Measurements from ENCODE around the gene SPATC1L.

The SPATC1L gene

DNA sequence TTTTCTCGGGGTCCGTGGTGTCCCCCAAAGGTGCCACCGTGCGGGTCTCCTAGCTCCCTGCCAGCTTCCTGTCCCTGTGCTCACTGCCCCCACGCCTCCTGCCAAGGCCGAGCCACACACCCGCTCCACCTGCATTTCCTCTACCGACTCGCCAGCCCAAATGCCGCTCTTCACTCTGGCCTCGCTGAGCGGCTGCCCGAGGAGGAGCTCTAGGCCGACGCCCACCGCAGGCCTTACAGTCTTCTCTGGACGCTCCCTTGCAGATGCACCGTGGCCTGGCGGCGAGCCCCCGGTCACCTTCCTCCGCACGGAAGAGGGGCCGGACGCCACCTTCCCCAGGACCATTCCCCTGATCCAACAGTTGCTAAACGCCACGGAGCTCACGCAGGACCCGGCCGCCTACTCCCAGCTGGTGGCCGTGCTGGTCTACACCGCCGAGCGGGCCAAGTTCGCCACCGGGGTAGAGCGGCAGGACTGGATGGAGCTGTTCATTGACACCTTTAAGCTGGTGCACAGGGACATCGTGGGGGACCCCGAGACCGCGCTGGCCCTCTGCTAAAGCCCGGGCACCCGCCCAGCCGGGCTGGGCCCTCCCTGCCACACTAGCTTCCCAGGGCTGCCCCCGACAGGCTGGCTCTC lies 55.2 kb downstream of the SPATC1L start:
- no peak for DNase-seq (ENCODE audit: low read depth)
- TF ChIP-seq, protein P1, sequence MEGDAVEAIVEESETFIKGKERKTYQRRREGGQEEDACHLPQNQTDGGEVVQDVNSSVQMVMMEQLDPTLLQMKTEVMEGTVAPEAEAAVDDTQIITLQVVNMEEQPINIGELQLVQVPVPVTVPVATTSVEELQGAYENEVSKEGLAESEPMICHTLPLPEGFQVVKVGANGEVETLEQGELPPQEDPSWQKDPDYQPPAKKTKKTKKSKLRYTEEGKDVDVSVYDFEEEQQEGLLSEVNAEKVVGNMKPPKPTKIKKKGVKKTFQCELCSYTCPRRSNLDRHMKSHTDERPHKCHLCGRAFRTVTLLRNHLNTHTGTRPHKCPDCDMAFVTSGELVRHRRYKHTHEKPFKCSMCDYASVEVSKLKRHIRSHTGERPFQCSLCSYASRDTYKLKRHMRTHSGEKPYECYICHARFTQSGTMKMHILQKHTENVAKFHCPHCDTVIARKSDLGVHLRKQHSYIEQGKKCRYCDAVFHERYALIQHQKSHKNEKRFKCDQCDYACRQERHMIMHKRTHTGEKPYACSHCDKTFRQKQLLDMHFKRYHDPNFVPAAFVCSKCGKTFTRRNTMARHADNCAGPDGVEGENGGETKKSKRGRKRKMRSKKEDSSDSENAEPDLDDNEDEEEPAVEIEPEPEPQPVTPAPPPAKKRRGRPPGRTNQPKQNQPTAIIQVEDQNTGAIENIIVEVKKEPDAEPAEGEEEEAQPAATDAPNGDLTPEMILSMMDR (IDR thresholded peaks at IDR 0.05; ENCODE audit: insufficient read depth, low read depth, low read length, missing control alignments): no peak
- no peak overlapping the region for H3K4me3 ChIP-seq (ENCODE audit: low read length)

DNA sequence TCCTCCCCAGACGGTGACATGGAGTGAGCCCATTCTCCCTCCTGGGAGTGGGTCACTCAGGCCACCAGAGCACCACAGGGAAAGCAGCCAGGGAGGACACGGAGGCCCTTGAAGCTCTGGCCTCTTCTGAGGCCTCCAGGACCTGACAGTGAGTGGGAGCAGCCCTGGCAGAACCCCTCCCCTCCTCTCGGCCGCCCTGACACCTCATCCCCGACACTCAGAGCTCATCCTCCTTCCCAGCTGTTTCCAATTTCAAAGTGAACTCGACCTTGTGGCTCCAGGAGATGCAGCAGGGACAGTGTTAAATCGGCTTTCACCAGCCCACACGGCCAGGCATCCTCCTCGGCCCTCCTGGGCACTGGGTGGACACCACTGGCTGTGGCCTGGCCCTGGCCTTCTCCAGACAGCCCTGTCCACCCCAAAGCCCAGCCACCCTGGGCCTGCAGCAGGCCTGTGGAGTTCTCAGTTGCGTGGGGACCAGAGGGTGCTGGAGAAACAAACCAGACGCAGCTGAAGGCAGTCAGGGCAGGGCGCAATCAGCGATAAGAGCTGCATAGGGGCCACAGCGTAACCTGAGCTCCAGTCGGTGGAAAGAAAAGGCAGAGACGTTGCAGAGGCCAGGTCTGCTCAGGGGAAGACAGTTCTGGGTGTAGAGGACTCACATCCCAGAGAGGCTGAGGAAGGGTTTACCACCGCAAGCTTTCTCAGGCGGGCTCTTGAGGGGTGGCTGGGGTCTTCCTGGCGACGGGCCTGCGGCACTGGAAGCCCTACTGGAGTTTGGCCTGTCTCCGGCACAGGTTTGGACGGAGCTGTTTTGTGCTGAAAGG lies 55.9 kb downstream of the SPATC1L start:
- H3K4me3 ChIP-seq (ENCODE audit: low read length): no peak overlapping the region
- no peak for DNase-seq (ENCODE audit: low read depth)
- TF ChIP-seq, protein P1 (IDR thresholded peaks at IDR 0.05; ENCODE audit: insufficient read depth, low read depth, low read length, missing control alignments): no peak

DNA sequence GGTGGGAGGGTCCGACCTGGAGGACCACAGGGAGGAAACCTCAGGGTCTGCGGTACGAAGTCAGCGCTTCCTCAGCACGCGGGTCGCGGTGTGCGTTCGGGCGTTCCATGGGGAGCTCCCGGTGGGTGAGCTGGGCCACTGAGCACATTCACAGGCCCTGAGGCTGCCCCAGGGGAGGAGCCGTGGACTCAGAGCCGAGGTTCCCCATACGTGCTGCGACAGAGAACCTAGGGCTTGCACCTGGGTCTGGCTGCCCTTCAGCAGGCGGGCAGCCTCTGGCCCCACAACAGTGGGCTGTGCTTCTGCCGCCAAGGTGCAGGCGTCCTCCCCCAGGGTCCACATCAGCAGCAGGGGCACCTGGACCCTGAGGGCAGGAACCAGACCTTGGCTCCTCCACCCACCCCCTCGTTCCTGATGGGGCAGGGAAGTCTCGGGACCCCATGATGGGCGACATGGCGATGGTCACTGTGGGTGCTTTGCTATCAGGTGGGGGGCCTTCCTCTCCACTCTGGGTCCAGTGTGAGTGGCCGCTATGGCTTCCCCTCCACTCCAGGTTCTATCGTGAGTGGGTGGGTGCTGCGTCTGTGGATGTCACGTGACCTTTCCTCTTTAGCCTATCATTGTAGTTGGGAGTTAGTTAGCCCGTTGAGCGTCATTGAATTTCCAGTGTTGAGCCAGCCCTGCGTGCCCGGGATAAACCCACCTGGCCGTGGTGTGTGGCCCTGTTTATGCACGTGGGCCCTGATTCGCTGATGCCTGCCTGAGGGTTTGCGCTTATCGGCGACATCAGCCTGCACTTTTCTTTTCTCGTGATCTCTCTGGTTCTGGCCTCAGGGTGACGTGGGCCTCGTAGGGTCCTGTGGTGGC lies 56.8 kb downstream of the SPATC1L start:
- TF ChIP-seq, protein P1 (IDR thresholded peaks at IDR 0.05; ENCODE audit: insufficient read depth, low read depth, low read length, missing control alignments): no peak
- no peak overlapping the region for H3K4me3 ChIP-seq (ENCODE audit: low read length)
- DNase-seq (ENCODE audit: low read depth): no peak

DNA sequence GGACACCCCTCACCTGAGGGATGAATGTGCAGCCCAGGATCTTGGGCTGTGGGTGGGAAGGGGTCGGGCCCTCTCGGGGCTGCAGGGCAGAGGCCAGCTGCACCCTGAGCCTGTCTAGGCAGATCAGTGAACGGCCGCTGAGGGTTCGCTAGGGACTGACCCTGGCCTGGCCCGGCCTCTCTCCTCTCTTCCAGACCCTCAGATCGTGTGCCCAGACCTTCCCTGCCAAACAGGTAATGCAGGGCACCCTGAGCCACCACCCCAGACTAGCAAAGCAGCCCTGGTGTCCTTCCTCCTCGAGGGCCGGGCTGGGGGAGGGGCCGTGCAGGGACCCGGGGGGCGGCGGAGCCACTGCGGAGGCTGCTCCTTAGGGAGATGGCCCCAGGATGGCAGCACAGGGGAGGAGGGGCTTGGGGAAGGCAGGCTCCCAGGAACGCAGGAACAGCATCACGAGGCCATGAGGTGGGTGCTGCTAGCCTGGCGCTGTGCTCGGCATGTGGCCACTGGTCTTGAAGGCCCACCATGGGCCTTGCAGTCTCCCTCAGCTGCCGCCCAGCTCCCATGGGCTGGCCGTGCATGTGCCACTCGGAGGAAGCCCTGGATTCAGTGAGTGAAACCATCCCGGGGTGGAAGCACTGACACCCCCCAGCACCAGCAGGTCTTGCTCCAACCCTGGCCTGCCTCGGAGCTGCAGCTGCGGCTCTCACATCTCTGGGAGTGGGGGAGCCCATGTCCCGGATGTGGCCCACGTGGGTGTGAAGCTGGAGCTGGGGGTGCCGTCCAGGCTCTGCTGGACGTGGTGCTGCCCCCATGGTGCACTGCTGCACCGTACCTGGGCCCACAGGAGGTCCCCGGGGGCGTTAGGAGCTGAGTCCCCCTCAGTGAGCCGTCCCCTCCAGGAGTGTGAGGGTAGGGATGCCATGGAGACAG lies 57.7 kb downstream of the SPATC1L start:
- H3K4me3 ChIP-seq (ENCODE audit: low read length): no peak overlapping the region
- TF ChIP-seq, protein P1 (IDR thresholded peaks at IDR 0.05; ENCODE audit: insufficient read depth, low read depth, low read length, missing control alignments): no peak
- no peak for DNase-seq (ENCODE audit: low read depth)

DNA sequence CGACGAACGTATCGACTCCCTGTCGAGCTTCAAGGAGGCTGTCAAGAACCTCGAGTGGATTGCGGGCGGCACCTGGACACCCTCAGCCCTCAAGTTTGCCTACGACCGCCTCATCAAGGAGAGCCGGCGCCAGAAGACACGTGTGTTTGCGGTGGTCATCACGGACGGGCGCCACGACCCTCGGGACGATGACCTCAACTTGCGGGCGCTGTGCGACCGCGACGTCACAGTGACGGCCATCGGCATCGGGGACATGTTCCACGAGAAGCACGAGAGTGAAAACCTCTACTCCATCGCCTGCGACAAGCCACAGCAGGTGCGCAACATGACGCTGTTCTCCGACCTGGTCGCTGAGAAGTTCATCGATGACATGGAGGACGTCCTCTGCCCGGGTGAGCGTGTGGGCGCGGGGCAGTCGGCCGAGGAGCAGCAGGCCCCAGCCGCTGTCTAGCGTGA lies 58.4 kb downstream of the SPATC1L start:
- DNase-seq (ENCODE audit: low read depth): no peak
- TF ChIP-seq, protein P1 (IDR thresholded peaks at IDR 0.05; ENCODE audit: insufficient read depth, low read depth, low read length, missing control alignments): no peak
- no peak overlapping the region for H3K4me3 ChIP-seq (ENCODE audit: low read length)

All from epithelial cell of esophagus (primary cell).